HL-60 (cell line): ENCODE measurements around the gene DNAH10.

ENCODE experiments used
- POLR2AphosphoS5 ChIP-seq: IDR thresholded peaks from 2 replicates; pipeline ENCODE4 v1.6.1; 2012; ENCODE audit warnings: low read depth
- REST ChIP-seq: IDR thresholded peaks from 2 replicates; pipeline ENCODE4 v1.6.1; 2012; ENCODE audit warnings: low read depth; ENCODE audit not compliant: insufficient replicate concordance

GRCh38 chr12:123940627-123940966 is 178.5 kb downstream of the DNAH10 start:
- no peak for TF ChIP-seq POLR2AphosphoS5
- no peak for TF ChIP-seq REST
